BJ (cell line): ENCODE measurements around the gene PAM. TPM values are rescaled to one million over a fixed set of nuclear protein-coding genes. Genes with fewer than 3 reads are reported as not detected.

Experiments used
- CTCF ChIA-PET: fragments of 350-600 bp; formaldehyde crosslinking; extraction: SDS; loops from one replicate; lab custom pipeline; 2021; ENCODE audit warnings: antibody characterized with exemption, inconsistent platforms; lab: Yijun Ruan, JAX
- POLR2A ChIA-PET: fragments of 300-600 bp; sonication (Branson Sonifier 250); formaldehyde crosslinking; extraction: SDS; loops from one replicate; lab custom pipeline; 2021; ENCODE audit warnings: antibody characterized with exemption; lab: Charles Lee
- DNase-seq: peaks from one replicate; pipeline ENCODE4 v3.0.0-alpha.2; 2011; ENCODE audit warnings: low read depth
- H3K27me3 ChIP-seq: 2 replicates; pipeline ENCODE4 v1.6.0; 2011; ENCODE audit warnings: low read length; ENCODE audit not compliant: control insufficient read depth, insufficient read depth
- H3K36me3 ChIP-seq: 2 replicates; pipeline ENCODE4 v1.5.1; 2011; ENCODE audit warnings: low read length; ENCODE audit not compliant: control insufficient read depth, insufficient read depth
- H3K4me3 ChIP-seq: 2 replicates; pipeline ENCODE4 v1.5.1; 2011; ENCODE audit warnings: low read depth, mild to moderate bottlenecking, control low read depth, low read length
- polyA plus RNA-seq: library from polyadenylated mRNA; depleted of rRNA; stranded (reverse); fragments of >200 nt; gene quantifications from 2 replicates; pipeline ENCODE4 v1.2.3, GENCODE V29; 2011
- TF ChIP-seq, protein P1 (sequence below): IDR thresholded peaks from 2 replicates; pipeline ENCODE4 v1.5.1; 2011; ENCODE audit warnings: low read depth, mild to moderate bottlenecking, control low read depth, inconsistent platforms, low read length, moderate library complexity; ENCODE audit not compliant: insufficient read depth

PAM gene
- polyA plus RNA-seq, 1 experiment, result 256 TPM

DNA sequence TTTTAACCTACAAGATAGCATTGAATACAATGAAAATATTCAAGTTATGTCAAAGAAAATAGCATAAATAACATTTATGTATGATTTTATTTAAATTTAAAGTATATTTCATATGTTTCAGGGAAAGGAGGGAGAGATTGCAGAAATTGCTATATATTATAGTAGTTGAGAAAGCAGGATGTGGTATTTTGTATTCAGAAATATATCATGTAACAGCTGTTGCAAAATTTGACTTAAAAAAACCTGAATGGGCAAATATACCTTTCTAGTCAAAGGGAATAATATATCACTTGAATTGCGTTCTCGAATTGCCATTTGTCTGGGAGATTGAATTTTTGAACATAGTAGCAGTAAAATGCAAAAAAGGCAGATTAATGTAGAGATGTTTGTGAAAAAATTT, 80.6 kb downstream of the PAM start:
- ChIA-PET CTCF (no interaction called here), POLR2A (no interaction called here)
- Histone ChIP-seq H3K4me3 (no peak overlapping the region), H3K27me3 (no peaks in the 10 kb centered on the region), H3K36me3 (no peaks in the 10 kb centered on the region)
- TF ChIP-seq, protein P1, sequence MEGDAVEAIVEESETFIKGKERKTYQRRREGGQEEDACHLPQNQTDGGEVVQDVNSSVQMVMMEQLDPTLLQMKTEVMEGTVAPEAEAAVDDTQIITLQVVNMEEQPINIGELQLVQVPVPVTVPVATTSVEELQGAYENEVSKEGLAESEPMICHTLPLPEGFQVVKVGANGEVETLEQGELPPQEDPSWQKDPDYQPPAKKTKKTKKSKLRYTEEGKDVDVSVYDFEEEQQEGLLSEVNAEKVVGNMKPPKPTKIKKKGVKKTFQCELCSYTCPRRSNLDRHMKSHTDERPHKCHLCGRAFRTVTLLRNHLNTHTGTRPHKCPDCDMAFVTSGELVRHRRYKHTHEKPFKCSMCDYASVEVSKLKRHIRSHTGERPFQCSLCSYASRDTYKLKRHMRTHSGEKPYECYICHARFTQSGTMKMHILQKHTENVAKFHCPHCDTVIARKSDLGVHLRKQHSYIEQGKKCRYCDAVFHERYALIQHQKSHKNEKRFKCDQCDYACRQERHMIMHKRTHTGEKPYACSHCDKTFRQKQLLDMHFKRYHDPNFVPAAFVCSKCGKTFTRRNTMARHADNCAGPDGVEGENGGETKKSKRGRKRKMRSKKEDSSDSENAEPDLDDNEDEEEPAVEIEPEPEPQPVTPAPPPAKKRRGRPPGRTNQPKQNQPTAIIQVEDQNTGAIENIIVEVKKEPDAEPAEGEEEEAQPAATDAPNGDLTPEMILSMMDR, result no peak
- DNase-seq, result no peak

DNA sequence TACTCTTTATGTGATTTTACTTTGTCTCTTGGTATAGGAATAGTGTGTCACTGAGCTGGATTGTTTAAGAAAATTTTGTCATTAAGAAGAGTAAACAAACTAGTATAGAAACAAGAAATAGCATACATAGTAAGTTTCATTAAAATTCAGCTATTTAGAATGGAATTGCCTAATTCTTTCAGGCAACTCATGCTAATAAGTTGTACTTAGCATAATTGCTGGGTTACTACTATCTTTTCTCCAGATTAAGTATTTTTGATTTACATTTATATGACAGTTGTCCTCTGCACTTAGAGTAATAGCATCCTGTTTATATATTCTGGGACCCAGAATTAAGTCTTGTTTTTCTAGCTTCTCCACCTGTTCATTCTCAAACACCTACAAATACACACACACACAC, 85.9 kb downstream of the PAM start:
- CTCF ChIA-PET, result interaction anchor here (1.4 to 2.3 kb wide), 2 partner anchors 10 to 12 kb away, joined by 3 to 8 read pairs; no protein-coding TSS in a partner anchor

DNA sequence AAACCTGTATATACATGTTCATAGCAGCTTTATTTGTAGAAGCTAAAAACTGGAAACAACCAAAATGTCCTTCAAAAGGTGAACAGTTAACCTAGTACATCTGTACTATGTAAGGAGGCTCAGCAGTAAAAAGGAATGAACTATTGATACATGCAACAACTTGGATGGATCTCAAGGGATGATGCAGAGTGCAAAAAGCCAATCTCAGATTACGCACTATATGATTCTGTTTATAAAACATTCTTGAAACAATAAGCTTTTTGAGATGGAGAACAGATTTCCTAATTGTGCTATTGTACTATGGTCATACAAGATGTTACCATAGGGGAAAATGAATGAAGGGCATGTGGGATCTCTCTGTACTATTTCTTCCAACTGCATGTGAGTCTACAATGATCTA, 88.9 kb downstream of the PAM start:
- Histone ChIP-seq H3K4me3 (no peak overlapping the region), H3K27me3 (no peaks in the 10 kb centered on the region), H3K36me3 (no peaks in the 10 kb centered on the region)
- ChIA-PET CTCF (interaction anchor here (0.9 kb wide), 1 partner anchor 122 kb away, joined by 3 read pairs; no protein-coding TSS in a partner anchor), POLR2A (no interaction called here)
- no peak for DNase-seq
- TF ChIP-seq, protein P1, result no peak

More for the DNA sequence above, 85.9 kb downstream of the PAM start:
- TF ChIP-seq, protein P1, result no peak
- no peak overlapping the region for H3K4me3 ChIP-seq
- POLR2A ChIA-PET, result no interaction called here
- no peaks in the 10 kb centered on the region for H3K36me3 ChIP-seq
- no peaks in the 10 kb centered on the region for H3K27me3 ChIP-seq
- no peak for DNase-seq

DNA sequence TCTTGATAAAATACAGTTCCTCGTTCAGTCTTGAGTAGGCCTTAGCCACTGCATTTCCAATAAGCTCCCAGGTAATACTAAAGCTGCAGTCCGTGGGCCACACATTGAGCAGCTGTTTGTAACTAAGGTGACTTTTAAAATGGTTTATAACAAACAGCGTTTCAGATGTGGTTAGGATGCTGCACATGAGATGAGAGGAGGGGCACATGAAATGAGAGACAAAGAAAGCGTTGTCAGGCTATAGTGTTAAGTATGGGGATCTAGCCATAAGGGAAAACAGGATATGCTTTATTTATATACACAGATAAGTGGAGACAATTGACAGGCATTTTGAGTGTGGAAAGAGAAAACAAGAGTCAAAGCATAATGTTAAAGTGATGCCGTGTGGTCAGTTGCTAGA, 89.9 kb downstream of the PAM start:
- no peaks in the 10 kb centered on the region for H3K27me3 ChIP-seq
- ChIA-PET POLR2A (no interaction called here), CTCF (interaction anchor here (1.0 to 1.6 kb wide), 2 partner anchors 10 to 65 kb away, joined by 3 read pairs; no protein-coding TSS in a partner anchor)
- no peak overlapping the region for H3K4me3 ChIP-seq
- TF ChIP-seq, protein P1, result no peak
- DNase-seq, result no peak
- no peaks in the 10 kb centered on the region for H3K36me3 ChIP-seq

DNA sequence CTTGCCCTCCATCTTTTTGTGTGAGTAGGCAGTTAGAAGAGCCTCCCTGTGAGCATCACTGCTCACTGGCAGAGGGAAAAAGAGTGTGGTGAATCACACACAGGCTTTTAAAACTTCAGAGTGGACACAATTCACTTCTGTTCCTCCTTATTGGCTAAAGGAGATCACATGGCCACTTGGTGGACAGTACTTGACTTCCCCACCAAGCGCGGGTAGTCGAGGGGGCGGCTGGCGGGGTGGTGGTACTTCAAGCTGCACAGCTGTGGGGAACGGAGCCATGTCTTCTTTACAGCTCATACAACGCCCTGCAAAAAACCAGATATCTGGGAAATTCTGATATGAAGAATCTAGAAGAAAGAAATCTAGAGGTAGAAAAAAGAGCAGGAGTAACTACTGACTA, 95.4 kb downstream of the PAM start:
- DNase-seq, result no peak
- Histone ChIP-seq H3K4me3 (no peak overlapping the region), H3K36me3 (no peaks in the 10 kb centered on the region), H3K27me3 (no peaks in the 10 kb centered on the region)
- ChIA-PET POLR2A (interaction anchor here (0.6 kb wide), 1 partner anchor 80 kb away, joined by 4 read pairs; no protein-coding TSS in a partner anchor), CTCF (no interaction called here)
- TF ChIP-seq, protein P1, result no peak
